Fibroblast of lung (primary cell): ENCODE data around the gene DLK2. TPM values are rescaled to one million over a fixed set of nuclear protein-coding genes. Genes with fewer than 3 reads are reported as not detected.

Experiments used
- DNase-seq, 2 donors: peaks; one replicate each; pipeline versions ENCODE4 v3.0.0 to v3.0.0-alpha.2; 2010; ENCODE audit warnings: low read depth in 2 of 2
- H2AFZ ChIP-seq: 2 replicates; pipeline ENCODE4 v1.5.1; 2012; ENCODE audit warnings: low read length, control low read depth, inconsistent platforms
- H3K27ac ChIP-seq: 2 replicates; pipeline ENCODE4 v1.5.1; 2011; ENCODE audit warnings: low read length, control low read depth; ENCODE audit not compliant: insufficient read depth
- H3K27me3 ChIP-seq: 2 replicates; pipeline ENCODE4 v1.5.1; 2011; ENCODE audit warnings: mild to moderate bottlenecking, low read length; ENCODE audit not compliant: control insufficient read depth, insufficient read depth
- H3K36me3 ChIP-seq: 2 replicates; pipeline ENCODE4 v1.5.1; 2011; ENCODE audit warnings: low read length; ENCODE audit not compliant: control insufficient read depth, insufficient read depth
- H3K4me1 ChIP-seq: 2 replicates; pipeline ENCODE4 v1.5.1; 2011; ENCODE audit warnings: low read length; ENCODE audit not compliant: control insufficient read depth, insufficient read depth; ENCODE audit errors: extremely low read depth
- H3K4me2 ChIP-seq: 2 replicates; pipeline ENCODE4 v1.5.1; 2011; ENCODE audit warnings: low read length, control low read depth; ENCODE audit not compliant: insufficient read depth; ENCODE audit errors: extremely low read depth
- H3K4me3 ChIP-seq, 4 experiments: fragments of 200-600 bp in 1 of 4; sonication (generic) in 1 of 4; replicated peaks in 1 of 4; 2 replicates each; pipeline ENCODE4 v1.5.1; 2011 to 2016; ENCODE audit warnings: low read length in 4 of 4, low read depth in 3 of 4, mild to moderate bottlenecking in 3 of 4, control low read depth in 2 of 4, inconsistent platforms in 1 of 4, mixed read lengths in 1 of 4; ENCODE audit not compliant: insufficient read depth in 1 of 4; ENCODE audit errors: control extremely low read depth in 1 of 4
- H3K79me2 ChIP-seq: 2 replicates; pipeline ENCODE4 v1.5.1; 2012; ENCODE audit warnings: mild to moderate bottlenecking, low read length, inconsistent platforms; ENCODE audit not compliant: control insufficient read depth, insufficient read depth
- H3K9ac ChIP-seq: 2 replicates; pipeline ENCODE4 v1.5.1; 2011; ENCODE audit warnings: mild to moderate bottlenecking, low read length, control low read depth; ENCODE audit not compliant: insufficient read depth
- H3K9me3 ChIP-seq: 2 replicates; pipeline ENCODE4 v1.5.1; 2012; ENCODE audit warnings: low read depth, low read length; ENCODE audit not compliant: control insufficient read depth, insufficient read depth
- H4K20me1 ChIP-seq: 2 replicates; pipeline ENCODE4 v1.5.1; 2011; ENCODE audit warnings: low read length; ENCODE audit not compliant: control insufficient read depth, insufficient read depth; ENCODE audit errors: extremely low read depth
- EZH2 ChIP-seq: IDR thresholded peaks from 2 replicates; pipeline ENCODE4 v1.5.1; 2012; ENCODE audit warnings: low read length, control low read depth, mild to moderate bottlenecking; ENCODE audit errors: missing control alignments
- polyA plus RNA-seq, 2 donors: library from polyadenylated mRNA; depleted of rRNA in 1 of 2; stranded (reverse) in 1 of 2; unstranded in 1 of 2; fragments of >200 nt; gene quantifications; 2 replicates each; pipeline ENCODE4 v1.2.1, GENCODE V29; 2011 to 2012; ENCODE audit warnings: missing spikeins in 1 of 2
- total RNA-seq: library from RNA; depleted of rRNA; stranded (reverse); fragments of >200 nt; gene quantifications from 2 replicates; pipeline ENCODE4 v1.2.1, GENCODE V29; 2014
- TF ChIP-seq, protein P1 (sequence below), 2 donors: IDR thresholded peaks in 1 of 2; conservative IDR thresholded peaks in 1 of 2; 1 replicate in 1 of 2; 2 replicates in 1 of 2; pipeline ENCODE4 v1.5.1; 2011 to 2012; ENCODE audit warnings: low read length in 2 of 2, control low read depth in 1 of 2, inconsistent platforms in 1 of 2, low read depth in 1 of 2, mild to moderate bottlenecking in 1 of 2

Gene DLK2
- total and polyA plus RNA-seq, 2 donors (not counting 1 experiment from before 2014, with no cell fraction given), result 0.17 to 0.23 TPM

DNA sequence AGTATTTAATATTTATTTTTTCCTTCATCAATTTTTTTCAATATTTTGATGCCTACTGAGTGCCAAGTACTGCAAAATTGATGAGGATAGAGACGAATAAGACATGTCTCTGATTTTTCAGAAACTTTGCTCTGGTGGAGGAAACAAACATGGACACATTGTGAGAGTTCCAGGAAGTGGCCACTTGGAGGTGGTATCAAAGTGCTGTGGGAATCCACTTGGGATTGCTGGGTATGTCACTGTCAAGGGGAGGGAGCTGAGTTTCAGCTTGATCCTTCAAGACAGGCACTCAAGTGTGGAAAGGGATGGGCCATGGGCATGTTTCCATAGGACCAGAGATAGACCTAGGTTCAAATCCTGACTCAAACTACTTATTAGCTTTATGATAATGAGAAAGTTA lies 52.5 kb downstream of the DLK2 start:
- no peak for DNase-seq
- no peak overlapping the region for H2AFZ ChIP-seq
- H3K36me3 ChIP-seq, result no peaks in the 10 kb centered on the region
- peaks cover 5% of the 10 kb centered on the region for H3K27me3 ChIP-seq
- no peaks in the 10 kb centered on the region for H4K20me1 ChIP-seq
- H3K79me2 ChIP-seq, result no peaks in the 10 kb centered on the region
- no peak for TF ChIP-seq EZH2
- TF ChIP-seq, protein P1, sequence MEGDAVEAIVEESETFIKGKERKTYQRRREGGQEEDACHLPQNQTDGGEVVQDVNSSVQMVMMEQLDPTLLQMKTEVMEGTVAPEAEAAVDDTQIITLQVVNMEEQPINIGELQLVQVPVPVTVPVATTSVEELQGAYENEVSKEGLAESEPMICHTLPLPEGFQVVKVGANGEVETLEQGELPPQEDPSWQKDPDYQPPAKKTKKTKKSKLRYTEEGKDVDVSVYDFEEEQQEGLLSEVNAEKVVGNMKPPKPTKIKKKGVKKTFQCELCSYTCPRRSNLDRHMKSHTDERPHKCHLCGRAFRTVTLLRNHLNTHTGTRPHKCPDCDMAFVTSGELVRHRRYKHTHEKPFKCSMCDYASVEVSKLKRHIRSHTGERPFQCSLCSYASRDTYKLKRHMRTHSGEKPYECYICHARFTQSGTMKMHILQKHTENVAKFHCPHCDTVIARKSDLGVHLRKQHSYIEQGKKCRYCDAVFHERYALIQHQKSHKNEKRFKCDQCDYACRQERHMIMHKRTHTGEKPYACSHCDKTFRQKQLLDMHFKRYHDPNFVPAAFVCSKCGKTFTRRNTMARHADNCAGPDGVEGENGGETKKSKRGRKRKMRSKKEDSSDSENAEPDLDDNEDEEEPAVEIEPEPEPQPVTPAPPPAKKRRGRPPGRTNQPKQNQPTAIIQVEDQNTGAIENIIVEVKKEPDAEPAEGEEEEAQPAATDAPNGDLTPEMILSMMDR (conservative IDR thresholded peaks at IDR 0.05 in 1 of 2, IDR thresholded peaks at IDR 0.05 in 1 of 2; ENCODE audit: low read depth in 1 of 2, low read length in 2 of 2), result peak in 1 of 2 donors; percentile 16
- H3K9me3 ChIP-seq, result no peaks in the 10 kb centered on the region
- H3K4me1 ChIP-seq, result no peaks in the 10 kb centered on the region
- no peak overlapping the region for H3K27ac ChIP-seq
- no peak overlapping the region for H3K4me3 ChIP-seq
- H3K4me2 ChIP-seq, result no peak overlapping the region
- no peak overlapping the region for H3K9ac ChIP-seq

DNA sequence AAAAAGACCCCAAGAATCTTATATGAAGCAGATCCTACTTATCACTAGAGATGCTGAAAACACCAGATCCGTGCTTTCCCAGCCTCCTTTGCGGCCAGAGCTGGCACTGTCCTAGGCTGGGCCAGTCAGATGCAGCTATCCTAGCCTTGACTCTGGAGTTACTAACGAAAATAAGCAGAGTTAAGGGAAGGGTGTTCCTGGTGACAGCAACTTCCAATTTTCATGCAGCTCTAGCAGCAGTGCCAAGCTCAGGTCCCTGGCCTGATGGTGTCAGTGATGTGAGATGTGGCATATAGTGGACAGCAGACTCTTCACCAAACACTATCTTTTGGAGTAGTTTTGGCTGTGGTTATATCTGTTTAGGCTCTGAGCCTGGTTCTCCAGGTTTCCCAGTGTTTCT lies 53.6 kb downstream of the DLK2 start:
- no peak for TF ChIP-seq EZH2
- TF ChIP-seq, protein P1 (conservative IDR thresholded peaks at IDR 0.05 in 1 of 2, IDR thresholded peaks at IDR 0.05 in 1 of 2; ENCODE audit: low read depth in 1 of 2, low read length in 2 of 2), result no peak
- DNase-seq, result no peak
- Histone ChIP-seq H3K4me2 (no peak overlapping the region), H2AFZ (no peak overlapping the region), H3K9me3 (no peaks in the 10 kb centered on the region), H3K4me1 (no peaks in the 10 kb centered on the region), H3K4me3 (no peak overlapping the region), H3K9ac (no peak overlapping the region), H3K27ac (no peak overlapping the region), H3K36me3 (no peaks in the 10 kb centered on the region), H3K79me2 (no peaks in the 10 kb centered on the region), H4K20me1 (no peaks in the 10 kb centered on the region), H3K27me3 (peaks cover 5% of the 10 kb centered on the region)

Other genes starting within 250 kb of the DLK2 start
- 39.5 and 52.5 TPM in 2 replicates for gene DNPH1, start 226.1 kb downstream of the DLK2 start, total RNA-seq
- gene DNPH1, start 226.1 kb downstream of the DLK2 start, polyA plus RNA-seq, result 31.2 and 32.0 TPM in 2 replicates
- under 0.01 TPM in 2 replicates for gene TTBK1, start 212.1 kb downstream of the DLK2 start, total RNA-seq
- gene TTBK1, start 212.1 kb downstream of the DLK2 start, polyA plus RNA-seq, result 0.03 TPM in 1 of 2 replicates, not detected in the other
- gene SLC22A7, start 157.3 kb downstream of the DLK2 start, total RNA-seq, result not detected in 2 replicates
- not detected in 2 replicates for gene SLC22A7, start 157.3 kb downstream of the DLK2 start, polyA plus RNA-seq
- 0.26 TPM in 1 of 2 replicates, not detected in the other for gene CRIP3, start 146.7 kb downstream of the DLK2 start, total RNA-seq
- gene CRIP3, start 146.7 kb downstream of the DLK2 start, polyA plus RNA-seq, result not detected in 2 replicates
- gene ZNF318, start 85.9 kb downstream of the DLK2 start, total RNA-seq, result 5.6 and 6.1 TPM in 2 replicates
- gene ZNF318, start 85.9 kb downstream of the DLK2 start, polyA plus RNA-seq, result 8.6 and 10.0 TPM in 2 replicates
- gene ABCC10, start 28.0 kb downstream of the DLK2 start, total RNA-seq, result 16.7 and 23.1 TPM in 2 replicates
- gene ABCC10, start 28.0 kb downstream of the DLK2 start, polyA plus RNA-seq, result 8.9 and 9.3 TPM in 2 replicates
- 7.4 and 8.9 TPM in 2 replicates for gene TJAP1, start 22.0 kb upstream of the DLK2 start, total RNA-seq
- gene TJAP1, start 22.0 kb upstream of the DLK2 start, polyA plus RNA-seq, result 18.9 and 22.9 TPM in 2 replicates
- 0.26 and 0.33 TPM in 2 replicates for gene LRRC73, start 54.8 kb upstream of the DLK2 start, total RNA-seq
- gene LRRC73, start 54.8 kb upstream of the DLK2 start, polyA plus RNA-seq, result 0.17 and 0.18 TPM in 2 replicates
- gene YIPF3, start 61.4 kb upstream of the DLK2 start, total RNA-seq, result 83.7 and 106 TPM in 2 replicates
- gene YIPF3, start 61.4 kb upstream of the DLK2 start, polyA plus RNA-seq, result 173 TPM in 2 replicates
- gene POLR1C, start 61.5 kb upstream of the DLK2 start, total RNA-seq, result 27.4 and 32.4 TPM in 2 replicates
- 39.7 and 55.2 TPM in 2 replicates for gene POLR1C, start 61.5 kb upstream of the DLK2 start, polyA plus RNA-seq
- gene XPO5, start 120.5 kb upstream of the DLK2 start, total RNA-seq, result 18.2 and 20.5 TPM in 2 replicates
- 21.7 and 26.1 TPM in 2 replicates for gene XPO5, start 120.5 kb upstream of the DLK2 start, polyA plus RNA-seq
- gene POLH, start 120.6 kb upstream of the DLK2 start, total RNA-seq, result 19.5 and 21.8 TPM in 2 replicates
- gene POLH, start 120.6 kb upstream of the DLK2 start, polyA plus RNA-seq, result 19.0 and 22.5 TPM in 2 replicates
- gene GTPBP2, start 173.7 kb upstream of the DLK2 start, total RNA-seq, result 111 and 174 TPM in 2 replicates
- 44.4 and 45.2 TPM in 2 replicates for gene GTPBP2, start 173.7 kb upstream of the DLK2 start, polyA plus RNA-seq
- gene MAD2L1BP, start 180.3 kb upstream of the DLK2 start, total RNA-seq, result 19.2 and 19.3 TPM in 2 replicates
- 34.5 and 39.0 TPM in 2 replicates for gene MAD2L1BP, start 180.3 kb upstream of the DLK2 start, polyA plus RNA-seq
- 1.5 and 1.7 TPM in 2 replicates for gene RSPH9, start 189.5 kb upstream of the DLK2 start, total RNA-seq
- gene RSPH9, start 189.5 kb upstream of the DLK2 start, polyA plus RNA-seq, result 0.50 and 0.87 TPM in 2 replicates
- 39.3 and 42.1 TPM in 2 replicates for gene MRPS18A, start 232.2 kb upstream of the DLK2 start, total RNA-seq
- gene MRPS18A, start 232.2 kb upstream of the DLK2 start, polyA plus RNA-seq, result 31.8 and 43.7 TPM in 2 replicates